Body of pancreas (tissue), 4 donors: Measurements from ENCODE around the gene MRM3. TPM values are rescaled to one million over a fixed set of nuclear protein-coding genes. Genes with fewer than 3 reads are reported as not detected.
A peak's percentile ranks its signal among the peaks of the same experiment; 100 is the strongest.

ENCODE experiments used
- ATAC-seq: fragments of 150-250 bp; one replicate; pipeline ENCODE4 v1.9.1; 2016
- DNase-seq, 4 donors: peaks; one replicate each; pipeline ENCODE4 v3.0.0-alpha.2; 2019
- H3K27ac ChIP-seq, 4 donors: fragments of 200-600 bp; sonication (generic); 1 replicate in 3 of 4; 2 replicates in 1 of 4; pipeline versions ENCODE4 v1.5.1 to v1.6.1; 2016 to 2019; ENCODE audit warnings: mild to moderate bottlenecking in 1 of 4, mixed read lengths in 1 of 4, moderate library complexity in 1 of 4
- H3K27me3 ChIP-seq, 2 donors: fragments of 200-600 bp; sonication (generic); one replicate each; pipeline ENCODE4 v1.6.0; 2016; ENCODE audit warnings: mild to moderate bottlenecking in 1 of 2
- H3K36me3 ChIP-seq, 2 donors: fragments of 200-600 bp; sonication (generic); replicated peaks in 1 of 2; 2 replicates each; pipeline ENCODE4 v1.5.1; 2016; ENCODE audit warnings: low read depth in 2 of 2; ENCODE audit not compliant: insufficient read depth in 1 of 2
- H3K4me1 ChIP-seq: fragments of 200-600 bp; sonication (generic); one replicate; pipeline ENCODE4 v1.6.0; 2016
- H3K4me3 ChIP-seq, 2 donors: fragments of 200-600 bp; sonication (generic); 1 replicate in 1 of 2; 2 replicates in 1 of 2; pipeline ENCODE4 v1.5.1; 2016 to 2019
- H3K9me3 ChIP-seq, 3 donors: fragments of 200-600 bp; sonication (generic); 1 replicate in 2 of 3; 2 replicates in 1 of 3; pipeline ENCODE4 v1.5.1; 2016
- CTCF ChIP-seq, 7 experiments: fragments of 450-650 bp in 4 of 7; fragments of 200-600 bp in 3 of 7; sonication (generic) in 3 of 7; IDR thresholded peaks; one replicate each; pipeline ENCODE4 v1.5.1; 2016 to 2019; ENCODE audit warnings: antibody characterized with exemption in 7 of 7
- POLR2A ChIP-seq, 3 donors: fragments of 450-650 bp; IDR thresholded peaks; one replicate each; pipeline ENCODE4 v1.6.1; 2016; ENCODE audit warnings: antibody characterized with exemption in 3 of 3, mild to moderate bottlenecking in 2 of 3
- WGBS, 2 donors: methylation state at CpG; one replicate each; pipeline ENCODE4 v1.1.5; 2017; 5-methylcytosine and 5-hydroxymethylcytosine counted together
- intact Hi-C: fragments of 100-400 bp; cut with DNase I; formaldehyde crosslinking; loops from one replicate; pipeline ENCODE4 v1.15.1; 2023
- total RNA-seq, 2 donors: library from RNA; depleted of rRNA; stranded (reverse); fragments of >200 nt; gene quantifications; one replicate each; pipeline ENCODE4 v1.1.0, GENCODE V29; 2016

MRM3 gene
- total RNA-seq, 2 donors from 2014 or later, result 15.6 to 40.2 TPM

GRCh38 chr17:800446-801242 is 18.5 kb downstream of the MRM3 start:
- no peaks in the 10 kb centered on the region for H3K27me3 ChIP-seq
- peaks cover 38% of the 10 kb centered on the region for H3K4me1 ChIP-seq
- intact Hi-C loops, result loop anchor here (5.0 to 10.0 kb wide), 2 partner anchors 74 to 187 kb away; no protein-coding TSS in a partner anchor
- no peaks in the 10 kb centered on the region for H3K36me3 ChIP-seq
- DNase-seq, result no peak
- TF ChIP-seq CTCF (IDR thresholded peaks at IDR 0.05), result no peak
- no peak for TF ChIP-seq POLR2A (IDR thresholded peaks at IDR 0.05)
- H3K9me3 ChIP-seq, result no peaks in the 10 kb centered on the region
- no peak for ATAC-seq
- H3K27ac ChIP-seq, result peak overlapping the region in 2 of 4 donors; percentile 87 to 90
- WGBS, 2 donors, result 86 to 88% methylated on average over 23 to 38 of the region's 39 CpGs
- H3K4me3 ChIP-seq, result no peak overlapping the region

- no peaks in the 10 kb centered on the region for H3K27me3 ChIP-seq
- H3K27ac ChIP-seq, result peak overlapping the region; percentile 80 to 90 (median 88)
- no peaks in the 10 kb centered on the region for H3K36me3 ChIP-seq
- peaks cover 38% of the 10 kb centered on the region for H3K4me1 ChIP-seq
- TF ChIP-seq POLR2A (IDR thresholded peaks at IDR 0.05) (no peak), CTCF (IDR thresholded peaks at IDR 0.05) (no peak)
- intact Hi-C loops, result loop anchor here (5.0 to 10.0 kb wide), 2 partner anchors 73 to 186 kb away; no protein-coding TSS in a partner anchor
- peak; percentile 25 for ATAC-seq
- H3K4me3 ChIP-seq, result no peak overlapping the region
- DNase-seq, result peak in 3 of 4 donors; percentile 43 to 73 (median 65)
- no peaks in the 10 kb centered on the region for H3K9me3 ChIP-seq
- 38 to 57% methylated on average over 5 to 6 of the region's 6 CpGs for WGBS, 2 donors
These were observed 19.5 kb downstream of the MRM3 start for GRCh38 chr17:801660-802059.

- peak; percentile 79 to 91 (median 88) for DNase-seq
- H3K4me3 ChIP-seq, result no peak overlapping the region
- WGBS, 2 donors, result 5 to 21% methylated on average over 4 to 14 of the region's 14 CpGs
- no peaks in the 10 kb centered on the region for H3K36me3 ChIP-seq
- no peaks in the 10 kb centered on the region for H3K9me3 ChIP-seq
- peak overlapping the region; percentile 80 to 90 (median 88) for H3K27ac ChIP-seq
- intact Hi-C loops, result loop anchor here (5.0 to 10.0 kb wide), 2 partner anchors 72 to 185 kb away; no protein-coding TSS in a partner anchor
- peak; percentile 75 for ATAC-seq
- TF ChIP-seq CTCF (IDR thresholded peaks at IDR 0.05) (no peak), POLR2A (IDR thresholded peaks at IDR 0.05) (peak; percentile 45 to 49 (median 47))
- no peaks in the 10 kb centered on the region for H3K27me3 ChIP-seq
- peaks cover 38% of the 10 kb centered on the region for H3K4me1 ChIP-seq
These were observed 20.3 kb downstream of the MRM3 start for GRCh38 chr17:802481-802880.

- TF ChIP-seq CTCF (IDR thresholded peaks at IDR 0.05) (no peak), POLR2A (IDR thresholded peaks at IDR 0.05) (peak in 2 of 3 donors; percentile 47 to 48)
- peak; percentile 53 for ATAC-seq
- Histone ChIP-seq H3K27ac (peak overlapping the region; percentile 80 to 90 (median 88)), H3K4me3 (no peak overlapping the region), H3K4me1 (peaks cover 38% of the 10 kb centered on the region), H3K27me3 (no peaks in the 10 kb centered on the region), H3K36me3 (no peaks in the 10 kb centered on the region), H3K9me3 (no peaks in the 10 kb centered on the region)
- intact Hi-C loops, result loop anchor here (5.0 to 10.0 kb wide), 2 partner anchors 72 to 184 kb away; no protein-coding TSS in a partner anchor
- DNase-seq, result peak; percentile 65 to 77 (median 72)
- WGBS, 2 donors, result 38 to 40% methylated on average over 1 to 35 of the region's 37 CpGs
These were observed 21.0 kb downstream of the MRM3 start for GRCh38 chr17:802901-803881.
